ENCODE measurements around the gene ZBTB7C.

ZBTB7C gene

DNA sequence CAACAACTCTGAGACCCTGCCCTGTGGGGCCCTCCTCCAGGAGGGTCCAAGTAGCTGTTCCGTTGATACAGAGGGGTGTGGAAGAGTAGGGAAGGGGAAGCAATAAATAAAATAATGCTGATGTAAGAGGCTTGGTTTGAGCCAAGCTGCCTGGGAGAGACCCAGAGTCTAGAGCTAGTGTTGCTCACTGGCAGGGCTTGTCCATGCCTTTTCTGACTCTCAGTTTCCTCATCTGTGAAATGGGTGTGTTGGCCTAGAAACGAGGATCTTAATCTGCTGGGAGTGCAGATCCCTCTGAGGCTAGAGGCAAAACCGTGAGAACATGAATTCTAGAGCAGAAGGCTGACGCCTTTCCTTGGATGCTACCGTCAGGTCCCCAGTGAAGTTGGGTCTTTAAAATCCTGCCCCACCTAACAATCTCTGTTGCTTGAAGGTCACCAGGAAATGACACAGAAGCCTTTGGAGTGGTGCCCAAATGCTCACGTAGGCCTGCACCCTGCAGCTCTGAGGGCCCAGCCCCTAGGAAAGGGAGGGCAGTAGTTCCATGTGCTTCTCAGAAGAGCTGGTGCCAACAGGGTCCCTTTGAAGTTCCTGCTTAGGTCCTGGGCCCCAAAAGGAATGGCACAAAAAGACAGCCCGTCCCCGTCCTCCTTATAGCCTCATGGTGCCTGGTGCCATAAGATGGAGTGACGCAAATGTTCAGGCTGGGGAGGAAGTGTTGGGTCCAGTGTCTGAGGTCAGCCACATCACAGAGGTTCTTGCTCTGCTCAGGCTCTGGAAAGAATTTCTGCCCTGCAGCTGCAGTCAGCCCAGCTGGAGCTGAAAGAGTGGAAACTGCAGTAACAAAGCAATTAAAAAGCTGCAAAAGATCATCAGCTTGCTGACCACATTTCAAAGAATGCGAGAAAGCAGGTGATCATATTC lies 405.5 kb downstream of the ZBTB7C start:
- DNase-seq: no peak

DNA sequence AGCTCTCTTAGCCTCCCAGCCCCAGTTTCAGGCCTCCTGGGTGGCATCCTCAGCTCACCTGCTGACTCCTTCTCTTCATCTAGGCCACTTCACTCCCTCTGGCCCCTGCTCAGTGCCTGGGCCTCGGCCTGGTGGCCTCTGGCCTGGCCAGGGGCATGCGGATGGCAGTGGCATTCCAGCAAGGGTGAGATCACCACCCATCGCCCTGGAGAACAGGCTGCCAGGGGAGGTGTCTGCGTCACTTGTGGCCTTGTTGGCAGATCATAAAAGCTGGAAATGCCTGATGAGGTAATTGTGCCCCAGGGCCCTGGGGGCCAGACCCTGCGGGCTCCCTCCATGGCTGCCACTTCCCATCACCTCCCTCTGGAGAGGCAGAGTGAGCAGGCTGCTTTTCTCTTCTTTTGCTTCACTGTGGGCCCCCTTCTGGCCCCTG lies 406.2 kb downstream of the ZBTB7C start:
- no peak for DNase-seq

DNA sequence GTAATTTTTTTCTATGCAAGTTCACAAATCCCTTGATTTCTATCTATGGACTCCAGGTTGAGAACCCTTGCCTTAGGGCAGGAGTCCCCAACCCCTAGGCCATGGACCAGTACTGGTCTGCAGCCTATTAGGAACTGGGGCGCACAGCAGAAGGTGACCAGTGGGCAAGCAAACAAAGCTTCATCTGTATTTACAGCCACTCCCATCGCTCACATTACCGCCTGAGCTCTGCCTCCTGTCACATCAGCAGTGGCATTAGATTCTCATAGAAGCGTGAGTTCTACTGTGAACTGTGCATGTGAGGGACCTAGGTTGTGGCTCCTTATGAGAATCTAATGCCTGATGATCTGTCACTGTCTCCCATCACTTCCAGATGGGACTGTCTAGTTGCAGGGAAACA lies 408.5 kb downstream of the ZBTB7C start:
- no peak for DNase-seq

DNA sequence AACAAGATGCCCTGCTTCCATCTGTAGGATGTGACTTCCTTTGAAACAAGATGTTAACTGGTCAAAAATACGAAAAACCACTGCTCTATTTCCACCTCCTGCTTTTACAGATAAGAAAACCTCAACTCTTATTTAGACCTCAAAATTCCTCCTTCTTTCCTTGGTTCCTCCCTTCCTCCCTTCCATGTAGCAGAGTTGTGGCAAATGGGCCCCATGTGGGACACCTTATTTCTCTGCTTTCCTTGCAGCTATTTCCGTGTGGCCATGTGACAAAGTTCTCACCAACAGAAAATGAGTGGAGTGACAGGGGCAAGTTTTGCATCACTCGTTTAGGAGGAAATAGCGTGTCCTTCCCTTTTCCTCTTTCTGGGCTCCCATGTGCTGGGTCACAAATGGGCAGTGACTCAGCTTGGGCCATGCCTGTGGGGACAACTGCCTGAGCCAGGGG lies 409.4 kb downstream of the ZBTB7C start:
- DNase-seq: no peak

DNA sequence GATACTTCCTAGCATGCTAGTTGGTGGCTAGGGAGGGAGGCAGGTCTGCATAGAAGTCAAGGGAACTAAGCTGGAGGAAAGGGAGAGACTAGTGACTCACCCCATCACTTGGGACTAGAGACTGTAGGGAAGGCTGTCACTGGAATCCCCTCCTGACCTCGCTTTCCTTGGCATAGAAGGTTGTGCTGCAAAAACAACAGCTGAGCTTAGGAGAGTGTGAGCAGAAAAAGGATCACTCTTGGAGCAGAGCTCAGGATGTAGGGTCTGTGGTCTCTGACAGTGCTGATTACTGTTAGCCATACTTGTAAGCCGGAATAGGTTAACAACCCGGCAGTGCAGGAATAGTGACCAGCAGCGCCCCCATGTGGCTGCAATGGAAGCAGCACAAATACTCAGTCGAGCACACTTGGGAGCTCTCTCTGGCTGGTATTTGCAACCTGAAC lies 411.8 kb downstream of the ZBTB7C start:
- no peak for DNase-seq

DNA sequence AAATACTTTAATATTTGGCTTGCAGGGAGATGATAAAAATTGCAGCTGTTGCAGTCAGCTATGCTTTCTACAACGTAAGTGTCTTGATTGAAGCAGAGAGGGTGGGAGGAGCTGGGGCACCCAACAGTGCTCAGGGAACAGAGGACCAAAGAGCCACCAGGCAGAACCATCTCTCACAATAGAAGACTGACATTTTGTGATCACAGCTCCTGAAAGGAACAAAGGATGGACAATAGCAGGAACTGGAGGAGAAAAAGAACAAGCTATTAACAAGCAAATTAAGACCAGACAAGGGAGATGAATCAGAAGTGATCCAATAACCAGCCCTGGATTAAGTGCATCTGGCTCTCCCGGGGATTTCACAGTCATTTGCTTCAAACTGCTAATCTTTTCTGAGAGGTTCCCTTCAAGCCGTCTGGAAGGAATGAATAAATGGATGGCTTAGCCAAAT lies 413.1 kb downstream of the ZBTB7C start:
- no peak for DNase-seq

DNA sequence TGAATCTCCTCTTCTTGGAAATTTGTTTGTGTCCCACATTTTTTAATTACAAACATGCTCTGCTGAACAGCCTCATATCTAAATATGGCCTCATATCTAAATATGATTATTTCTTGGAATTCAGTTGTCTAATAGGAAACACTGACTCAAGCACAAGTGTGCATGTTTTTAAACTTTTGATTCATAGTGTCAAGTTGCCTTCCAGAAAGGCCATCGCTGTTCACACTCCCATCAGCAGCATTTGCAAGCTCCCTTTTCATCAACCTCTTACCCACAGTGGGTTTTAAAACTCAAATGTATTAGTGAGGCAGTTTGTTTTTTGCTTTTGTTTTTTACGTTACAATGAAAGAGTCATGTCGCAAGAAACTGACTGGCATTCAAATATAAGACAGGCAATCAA lies 413.5 kb downstream of the ZBTB7C start:
- no peak for DNase-seq

DNA sequence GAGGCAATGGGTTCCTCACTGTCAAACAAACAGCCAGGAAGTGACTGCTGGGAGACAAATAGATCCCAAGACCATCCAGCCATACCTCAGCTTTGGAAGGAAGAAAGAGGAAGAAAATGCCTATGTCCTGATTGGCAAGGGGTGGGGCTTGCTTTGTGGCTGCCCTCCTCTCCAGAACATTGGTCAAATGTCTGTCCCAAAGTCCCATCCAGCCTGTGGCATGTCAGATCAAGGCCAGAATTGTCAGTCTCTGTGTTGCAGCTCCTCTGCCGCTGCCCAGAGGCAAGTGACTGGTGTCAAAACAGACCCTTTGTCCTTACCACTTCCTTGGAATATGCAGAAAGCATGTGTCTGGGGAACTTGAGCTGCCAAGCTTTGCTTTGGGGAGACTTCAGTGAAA lies 415.8 kb downstream of the ZBTB7C start:
- no peak for DNase-seq

DNA sequence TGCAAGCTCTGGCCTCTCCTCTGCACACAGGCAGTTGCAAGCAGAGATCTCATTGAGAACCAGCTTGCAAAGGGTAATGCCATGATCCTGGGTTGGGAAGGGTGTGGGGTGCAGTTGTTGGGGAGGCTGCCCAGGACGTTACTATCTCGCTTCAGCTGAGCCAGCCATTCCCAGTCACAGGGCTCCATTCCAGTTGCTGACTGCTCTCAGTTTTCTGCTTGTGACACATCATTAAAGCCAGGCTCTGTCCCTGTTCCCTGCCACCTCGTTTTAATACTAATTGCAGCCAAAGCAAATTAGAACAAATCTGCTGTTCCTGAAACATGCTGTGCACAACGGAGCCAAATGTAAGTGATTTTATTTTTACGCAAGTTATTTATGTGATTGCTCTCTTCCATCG lies 416.2 kb downstream of the ZBTB7C start:
- no peak for DNase-seq

DNA sequence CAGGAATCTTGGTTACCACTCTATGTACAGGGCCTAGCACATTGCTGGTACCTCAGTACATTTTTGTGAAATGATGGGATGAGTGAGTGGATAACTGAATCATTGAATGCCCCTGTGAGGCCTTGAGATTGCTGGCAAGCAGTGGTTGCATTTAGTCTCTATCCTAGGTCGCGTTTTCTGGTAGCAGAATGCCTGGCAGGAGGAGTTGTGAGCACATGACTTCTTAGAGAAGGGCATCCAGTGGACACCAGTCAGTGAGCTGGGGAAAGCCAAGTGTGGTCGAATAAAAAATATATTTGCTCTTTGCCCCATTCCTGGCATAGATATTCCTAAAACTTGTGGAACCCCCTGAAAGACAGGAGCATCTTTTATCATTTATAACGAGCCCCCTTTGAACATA lies 416.9 kb downstream of the ZBTB7C start:
- DNase-seq: no peak

DNA sequence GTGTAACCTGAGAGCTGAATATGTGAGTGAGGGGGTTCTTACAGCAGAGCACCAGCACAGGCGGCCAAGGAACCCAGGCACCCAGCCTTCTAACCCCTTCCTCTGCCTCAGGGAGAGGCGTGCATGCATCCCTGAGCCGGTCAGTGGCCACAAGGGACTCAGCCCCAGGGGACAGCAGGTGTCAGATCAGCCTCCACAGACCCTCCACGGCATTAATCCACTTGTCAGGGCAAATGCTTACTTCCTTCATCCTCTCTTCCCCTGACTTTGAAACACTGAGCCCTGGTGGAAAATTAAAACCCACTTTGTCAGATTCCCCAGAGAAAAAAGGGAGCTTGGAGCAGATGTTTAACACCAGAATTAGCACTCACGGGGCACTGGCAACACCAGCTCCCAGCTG lies 418.2 kb downstream of the ZBTB7C start:
- no peak for DNase-seq

DNA sequence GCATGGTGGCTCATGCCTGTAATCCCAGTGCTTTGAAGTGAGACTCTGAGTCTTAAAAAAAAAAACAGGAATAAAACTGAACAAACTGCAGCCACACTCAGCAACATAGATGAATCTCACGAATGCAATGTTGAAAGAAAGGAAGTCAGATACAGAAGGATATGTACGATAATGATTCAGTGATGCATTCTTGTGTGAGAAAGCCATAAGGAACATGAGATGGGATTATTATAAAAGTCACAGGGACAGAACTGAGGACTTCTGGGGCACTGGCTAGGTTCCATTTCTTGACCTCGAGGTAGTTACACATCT lies 421.8 kb downstream of the ZBTB7C start:
- DNase-seq: no peak

DNA sequence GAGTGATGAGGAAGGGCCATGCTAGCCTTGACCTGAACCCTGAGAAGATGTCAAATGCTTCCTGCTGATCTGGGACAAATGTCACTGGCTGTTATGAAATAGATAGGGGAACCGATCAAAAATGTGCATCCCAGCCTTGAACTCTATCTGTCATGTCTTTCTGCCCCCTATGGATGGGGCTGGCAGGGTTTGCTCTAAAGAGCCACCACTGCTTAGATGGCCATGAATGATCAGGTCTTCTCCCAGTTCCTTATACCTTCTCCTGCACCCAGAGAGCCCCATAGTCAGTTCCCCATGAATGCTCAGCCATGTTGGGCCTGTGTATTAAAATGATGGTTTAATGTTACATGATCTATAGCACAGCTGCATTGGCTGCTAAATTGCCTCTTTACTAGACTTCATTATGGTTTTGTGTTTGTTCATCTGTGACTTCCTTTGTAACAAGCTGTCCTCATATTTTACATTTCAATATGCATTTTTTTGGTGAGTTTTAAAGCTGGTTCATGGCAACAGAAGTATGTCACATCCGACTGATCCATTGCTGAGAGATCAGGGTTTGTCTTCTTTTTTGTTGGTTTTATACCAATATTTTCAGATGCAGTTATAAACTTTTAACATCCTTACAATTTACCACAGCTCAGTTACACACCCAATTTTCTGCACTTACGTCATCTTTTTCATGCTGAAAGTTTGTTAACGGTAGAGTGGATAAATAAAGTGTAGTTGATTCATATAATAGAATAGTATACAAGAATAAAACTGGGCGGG lies 422.4 kb downstream of the ZBTB7C start:
- DNase-seq: no peak

DNA sequence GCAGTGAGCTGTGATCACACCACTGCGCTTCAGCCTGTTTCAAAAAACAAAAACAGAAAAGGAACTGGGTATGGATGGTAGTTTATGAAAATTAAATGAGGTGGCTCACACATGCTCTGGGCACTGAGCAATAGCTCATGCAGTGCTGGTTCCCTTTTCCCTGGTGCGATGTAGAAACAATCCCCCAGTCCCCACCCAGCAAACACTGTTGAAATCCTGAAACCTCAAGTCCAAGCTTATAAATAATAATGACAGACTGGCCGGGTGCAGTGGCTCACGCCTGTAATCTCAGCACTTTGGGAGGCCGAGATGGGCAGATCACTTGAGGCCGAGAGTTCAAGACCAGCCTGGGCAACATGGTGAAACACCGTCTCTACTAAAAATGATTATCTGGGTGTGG lies 423.3 kb downstream of the ZBTB7C start:
- DNase-seq: no peak

DNA sequence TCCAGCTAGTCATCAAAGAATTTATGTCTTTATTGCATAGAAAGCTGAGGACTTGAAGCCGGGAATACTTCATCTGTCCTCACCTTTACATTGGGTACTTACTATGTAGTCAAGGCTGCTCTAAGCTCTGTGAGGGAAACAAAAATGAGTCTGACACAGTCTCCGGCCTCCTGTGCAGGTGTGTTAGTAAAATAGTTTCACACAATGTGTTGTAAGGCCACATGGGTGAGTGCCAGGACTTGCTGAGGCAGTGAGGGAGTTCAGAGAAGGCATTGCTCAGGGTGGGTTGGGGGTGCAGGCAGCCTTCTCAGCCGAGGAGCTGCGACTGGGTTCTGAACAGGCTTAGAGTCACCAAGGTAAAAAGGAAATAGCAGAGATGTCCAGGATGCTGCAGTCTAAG lies 424.2 kb downstream of the ZBTB7C start:
- no peak for DNase-seq

DNA sequence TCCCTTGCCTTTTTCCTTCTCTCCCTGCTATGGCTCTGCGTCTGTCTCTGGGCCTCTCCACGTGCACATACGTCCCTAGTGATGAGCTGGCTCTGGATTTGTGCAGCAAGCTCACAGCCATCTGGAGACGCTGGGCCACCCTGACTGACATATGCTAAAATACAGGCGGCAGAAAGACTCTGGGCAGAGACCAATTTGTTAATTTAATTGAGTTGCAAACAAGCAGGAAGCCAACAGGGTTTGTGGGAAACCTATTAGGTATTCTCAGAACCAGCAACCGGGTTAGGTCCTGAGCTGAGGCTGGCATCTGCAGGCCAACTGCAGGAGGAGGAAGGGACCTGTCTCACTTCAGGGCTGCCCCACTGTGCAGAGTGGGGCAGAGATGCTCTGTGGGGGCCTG lies 425.2 kb downstream of the ZBTB7C start:
- no peak for DNase-seq

DNA sequence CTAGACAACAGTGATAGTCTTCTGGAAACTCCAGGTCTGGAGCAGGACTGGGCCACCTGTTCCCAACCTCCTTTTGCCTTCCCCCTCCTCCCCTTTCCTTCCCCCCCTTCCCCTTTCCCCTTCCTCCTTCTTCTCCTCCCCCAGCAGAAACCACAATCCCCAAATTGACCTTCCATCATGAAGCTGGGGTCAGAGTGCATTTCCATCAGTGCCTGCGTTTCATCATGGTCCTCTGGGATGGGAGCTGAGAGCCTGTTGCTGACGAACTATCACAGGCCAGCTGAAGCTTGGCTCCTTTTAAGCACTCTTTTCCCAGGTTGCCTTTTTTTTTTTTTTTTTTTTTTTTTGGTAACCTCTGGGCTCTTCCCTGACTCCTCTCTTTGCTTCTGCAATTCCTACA lies 426.1 kb downstream of the ZBTB7C start:
- DNase-seq: no peak

DNA sequence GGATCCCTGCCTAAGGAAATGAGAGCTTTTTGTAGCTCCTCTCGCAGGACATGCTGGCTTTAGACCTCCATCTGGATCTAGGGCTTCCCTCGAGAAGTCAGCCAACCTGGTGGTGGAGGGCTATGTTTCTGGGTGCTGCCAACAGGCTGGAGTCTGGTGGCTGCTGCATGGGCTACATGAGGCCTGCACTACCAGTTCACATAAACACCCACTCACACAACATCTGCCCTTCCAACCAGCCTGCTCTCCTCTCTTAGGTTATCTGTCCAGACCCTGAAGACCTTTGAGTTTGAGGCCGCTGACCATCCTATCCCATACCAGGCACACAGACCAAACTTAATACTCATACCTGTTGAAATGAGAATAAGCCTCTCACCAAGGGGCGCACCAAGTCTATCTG lies 427.4 kb downstream of the ZBTB7C start:
- no peak for DNase-seq

DNA sequence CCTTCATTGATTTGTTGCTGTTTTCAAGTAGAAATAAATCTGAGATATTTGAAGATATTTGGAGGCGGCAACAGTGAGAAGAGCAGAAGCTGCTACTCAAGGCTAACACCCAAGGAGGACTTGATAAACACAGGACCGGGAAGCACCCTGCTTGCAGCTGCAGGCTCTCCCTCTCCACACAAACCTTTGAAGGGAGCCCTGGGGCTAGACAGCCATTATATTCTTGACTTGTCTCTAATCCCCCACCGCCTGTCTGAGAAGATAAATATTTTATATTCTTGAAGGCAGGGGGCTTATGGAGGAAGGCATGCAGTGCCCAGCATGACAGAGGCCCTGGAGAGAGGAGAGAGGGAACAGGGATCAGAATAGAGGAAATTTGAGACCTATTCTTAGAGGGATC lies 427.9 kb downstream of the ZBTB7C start:
- no peak for DNase-seq

DNA sequence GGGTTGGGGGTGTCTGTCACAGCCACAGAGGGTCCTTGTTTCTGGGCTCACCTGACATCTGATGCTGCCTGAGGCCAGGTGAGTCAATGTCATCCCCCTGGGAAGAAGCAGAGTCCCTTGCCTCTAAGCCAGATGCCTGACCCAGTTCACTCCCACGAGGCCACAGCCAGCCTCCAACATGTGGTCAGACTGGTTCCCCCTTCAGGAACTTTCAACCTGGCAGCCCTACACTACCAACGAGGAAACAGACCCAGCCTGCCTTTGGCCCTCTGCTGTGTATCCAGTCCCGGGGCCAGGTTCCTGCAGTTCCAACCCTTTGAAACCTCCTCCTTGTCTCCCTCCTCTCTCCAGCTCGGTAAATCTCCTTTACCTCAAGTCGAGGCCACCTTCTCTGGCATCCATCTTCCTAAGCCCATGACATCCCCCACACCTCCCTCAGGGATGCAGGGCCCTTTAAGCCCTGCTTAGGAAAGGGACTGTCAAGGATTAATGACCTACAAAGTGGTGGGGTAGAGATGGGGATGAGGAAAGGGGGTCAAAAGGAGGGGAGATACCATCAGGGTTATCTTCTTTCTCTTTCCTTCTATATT lies 429.5 kb downstream of the ZBTB7C start:
- DNase-seq: no peak

DNA sequence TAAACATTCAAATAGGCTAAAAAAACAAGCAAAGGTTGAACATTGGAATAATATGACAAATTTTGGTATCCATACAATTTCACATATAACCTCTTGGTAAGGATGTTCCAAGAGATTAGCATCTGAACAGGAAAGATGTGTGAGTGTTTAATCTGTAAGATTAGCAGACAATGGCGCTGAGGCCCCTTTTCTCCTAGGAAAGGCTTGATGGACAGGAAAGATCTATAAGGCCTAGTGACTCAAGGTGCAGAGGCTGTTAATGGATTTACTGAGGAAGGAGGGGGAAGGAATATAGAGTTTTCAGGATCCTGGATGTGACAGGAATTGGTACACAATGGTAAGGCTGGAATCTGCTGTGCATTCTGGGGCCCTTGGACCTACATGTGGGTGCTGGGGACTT lies 430.6 kb downstream of the ZBTB7C start:
- DNase-seq: no peak

DNA sequence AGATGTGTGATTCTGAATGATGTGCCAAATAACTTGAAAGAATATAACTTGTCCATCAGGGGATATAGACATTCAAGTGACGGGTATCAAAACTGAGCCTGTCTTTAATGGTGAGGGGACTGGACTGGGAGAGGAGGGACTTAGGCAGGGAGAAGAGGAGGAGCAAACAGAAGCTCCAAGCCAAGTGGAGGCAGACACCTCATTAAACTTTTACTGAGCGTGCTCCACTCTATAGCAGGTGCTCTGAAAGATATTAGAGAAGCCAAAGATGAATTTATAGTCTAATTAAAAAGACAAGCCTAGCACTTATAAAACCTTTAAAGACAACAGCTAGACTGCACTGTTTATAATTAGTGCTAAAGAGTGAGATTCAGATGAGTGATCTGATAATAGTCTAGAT lies 431.0 kb downstream of the ZBTB7C start:
- DNase-seq: no peak

All from NCI-H1048 (cell line).